Cardiac muscle cell (in vitro differentiated cells and primary cell): ENCODE data around the gene RTP5. TPM values are rescaled to one million over a fixed set of nuclear protein-coding genes. Genes with fewer than 3 reads are reported as not detected.

ENCODE experiments used
- DNase-seq, 2 donors: peaks; one replicate each; pipeline versions ENCODE4 v3.0.0 to v3.0.0-alpha.2; 2010 to 2017; ENCODE audit warnings: low read depth in 1 of 2, low spot score in 1 of 2
- H3K27ac ChIP-seq: fragments of 200-600 bp; sonication (generic); 2 replicates; pipeline ENCODE4 v1.5.1; 2016
- H3K27me3 ChIP-seq: fragments of 200-600 bp; sonication (generic); 2 replicates; pipeline ENCODE4 v1.6.0; 2016; ENCODE audit warnings: control low read depth
- H3K36me3 ChIP-seq: fragments of 200-600 bp; sonication (generic); 2 replicates; pipeline ENCODE4 v1.5.1; 2016; ENCODE audit warnings: control low read depth
- H3K4me1 ChIP-seq: fragments of 200-600 bp; sonication (generic); 2 replicates; pipeline ENCODE4 v1.8.1; 2017; ENCODE audit warnings: low read depth, mild to moderate bottlenecking, mixed run types
- H3K4me3 ChIP-seq: fragments of 200-600 bp; sonication (generic); 2 replicates; pipeline ENCODE4 v1.5.1; 2016; ENCODE audit warnings: mild to moderate bottlenecking
- H3K9me3 ChIP-seq: fragments of 200-600 bp; sonication (generic); 2 replicates; pipeline ENCODE4 v1.5.1; 2017; ENCODE audit warnings: low read depth, mild to moderate bottlenecking, control low read depth
- CTCF ChIP-seq: IDR thresholded peaks from 2 replicates; pipeline ENCODE4 v1.5.1; 2012; ENCODE audit warnings: low read depth, mild to moderate bottlenecking, low read length
- polyA plus RNA-seq: library from polyadenylated mRNA; unstranded; fragments of >200 nt; fragmentation: Nextera tagmentation; extraction: Ambion mirVana; gene quantifications from 2 replicates; pipeline ENCODE4 v1.2.1, GENCODE V29; 2016
- total RNA-seq: library from RNA; depleted of rRNA; stranded (reverse); fragments of >200 nt; gene quantifications from 2 replicates; pipeline ENCODE4 v1.2.3, GENCODE V29; 2016

Gene RTP5
- total and polyA plus RNA-seq, 2 experiments from 2014 or later: not detected

GRCh38 chr2:241857572-241858121 is 11.9 kb upstream of the RTP5 start:
- DNase-seq: no peak

GRCh38 chr2:241858206-241859016 is 11.1 kb upstream of the RTP5 start, which contains the start of gene PDCD1:
PDCD1 (minus strand) TSS chr2:241858894; CDS start chr2:241858838, 56 bp downstream.
- Histone ChIP-seq H3K36me3 (no peaks in the 10 kb centered on the region), H3K4me1 (no peaks in the 10 kb centered on the region), H3K27ac (no peak within 1 kb of the TSS), H3K4me3 (no peak within 1 kb of the TSS), H3K9me3 (no peaks in the 10 kb centered on the region), H3K27me3 (no peaks in the 10 kb centered on the region)
- DNase-seq: peak in 1 of 2 donors; percentile 24
- TF ChIP-seq CTCF: no peak

More at GRCh38 chr2:241857572-241858121, 11.9 kb upstream of the RTP5 start:
- Histone ChIP-seq H3K27me3 (no peaks in the 10 kb centered on the region), H3K27ac (no peak overlapping the region), H3K4me3 (no peak overlapping the region), H3K4me1 (no peaks in the 10 kb centered on the region), H3K9me3 (no peaks in the 10 kb centered on the region), H3K36me3 (no peaks in the 10 kb centered on the region)
- no peak for TF ChIP-seq CTCF

GRCh38 chr2:241859017-241859435 is 10.5 kb upstream of the RTP5 start:
- DNase-seq: no peak
- Histone ChIP-seq H3K4me1 (no peaks in the 10 kb centered on the region), H3K36me3 (no peaks in the 10 kb centered on the region), H3K4me3 (no peak overlapping the region), H3K27ac (no peak overlapping the region), H3K27me3 (no peaks in the 10 kb centered on the region), H3K9me3 (no peaks in the 10 kb centered on the region)
- TF ChIP-seq CTCF: no peak

- Histone ChIP-seq H3K27me3 (no peaks in the 10 kb centered on the region), H3K9me3 (no peaks in the 10 kb centered on the region), H3K36me3 (no peaks in the 10 kb centered on the region), H3K4me1 (no peaks in the 10 kb centered on the region), H3K4me3 (no peak overlapping the region), H3K27ac (no peak overlapping the region)
- peak; percentile 44 for TF ChIP-seq CTCF
- peak in 1 of 2 donors; percentile 57 for DNase-seq
These were observed 9.9 kb upstream of the RTP5 start for GRCh38 chr2:241859436-241860183.

- H3K27ac ChIP-seq: no peak overlapping the region
- H3K27me3 ChIP-seq: no peaks in the 10 kb centered on the region
- H3K4me3 ChIP-seq: no peak overlapping the region
- DNase-seq: no peak
- H3K4me1 ChIP-seq: no peaks in the 10 kb centered on the region
- no peaks in the 10 kb centered on the region for H3K9me3 ChIP-seq
- no peak for TF ChIP-seq CTCF
- H3K36me3 ChIP-seq: no peaks in the 10 kb centered on the region
These were observed 9.1 kb upstream of the RTP5 start for GRCh38 chr2:241860184-241861078.
